Measurements from ENCODE around the gene RBMS3.

The RBMS3 gene

GRCh38 chr3:29940759-29941323, 660.0 kb downstream of the RBMS3 start:
- no peak for DNase-seq (ENCODE audit: low read depth)

DNA sequence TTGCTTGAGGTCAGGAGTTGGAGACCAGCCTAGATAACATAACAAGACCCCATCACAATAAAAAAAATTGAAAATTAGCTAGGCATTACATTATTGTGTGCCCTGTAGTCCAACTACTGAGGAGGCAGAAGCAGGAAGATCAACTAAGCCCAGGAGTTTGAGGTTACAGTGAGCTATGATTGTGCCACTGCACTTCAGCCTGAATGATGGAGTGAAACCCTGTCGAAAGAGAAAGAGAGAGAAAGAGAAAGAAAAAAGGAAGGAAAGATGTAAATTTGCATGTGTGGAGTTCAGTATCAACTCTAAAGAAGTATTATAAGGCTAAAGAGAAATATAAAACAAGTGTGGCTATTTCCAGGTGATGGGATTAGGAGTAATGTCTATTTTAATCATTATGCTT, 661.4 kb downstream of the RBMS3 start:
- no peak for DNase-seq (ENCODE audit: low read depth)

DNA sequence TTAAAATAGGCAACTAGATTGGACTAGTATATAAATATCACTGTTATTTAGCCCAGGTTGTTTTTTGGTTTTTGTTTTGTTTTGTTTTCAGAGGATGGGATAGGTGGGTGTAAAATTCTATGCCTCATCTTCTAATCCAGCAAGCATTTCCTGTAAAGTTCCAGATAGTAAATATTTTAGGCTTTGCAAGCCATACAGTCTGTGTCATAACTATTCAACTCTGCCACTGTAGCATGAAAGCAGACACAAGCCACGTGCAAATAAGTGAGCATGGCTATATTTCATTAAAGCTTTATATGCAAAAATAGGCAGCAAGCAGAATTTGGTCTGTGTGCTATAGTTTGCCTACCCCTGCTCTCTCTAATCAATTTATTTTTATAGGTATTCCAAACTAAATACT, 668.3 kb downstream of the RBMS3 start:
- no peak for DNase-seq (ENCODE audit: low read depth)

DNA sequence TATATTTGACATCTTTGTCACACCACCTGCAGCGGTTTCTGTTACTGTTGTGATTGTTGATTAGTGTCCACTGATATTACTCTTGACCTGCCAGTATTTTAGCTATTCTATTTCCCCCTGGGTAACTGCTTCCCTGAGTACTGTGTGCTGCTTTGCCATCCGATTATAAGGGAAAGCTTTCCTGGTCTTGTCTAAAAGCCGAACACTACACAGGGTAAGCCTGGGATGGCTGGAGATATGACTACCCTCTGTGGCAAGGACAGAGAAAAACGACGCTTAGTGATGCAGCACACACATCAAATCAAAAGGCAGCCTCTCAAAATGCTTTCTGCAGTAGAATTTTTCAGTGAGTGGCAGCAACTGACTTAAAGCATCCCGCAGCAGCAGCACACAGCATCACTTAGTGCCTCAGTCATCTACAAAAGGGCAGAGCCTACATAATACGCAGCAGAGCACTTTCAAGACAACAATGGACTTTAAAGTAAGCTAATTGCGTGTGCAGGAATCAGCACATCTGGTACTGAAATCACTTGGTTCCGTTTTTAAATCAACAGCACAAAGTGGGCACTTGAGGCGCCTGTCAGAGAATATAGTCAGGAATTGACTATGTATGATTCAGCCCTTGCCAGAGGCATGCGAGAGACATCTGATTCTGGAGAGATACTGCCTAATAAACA, 669.2 kb downstream of the RBMS3 start:
- DNase-seq (ENCODE audit: low read depth), result no peak

DNA sequence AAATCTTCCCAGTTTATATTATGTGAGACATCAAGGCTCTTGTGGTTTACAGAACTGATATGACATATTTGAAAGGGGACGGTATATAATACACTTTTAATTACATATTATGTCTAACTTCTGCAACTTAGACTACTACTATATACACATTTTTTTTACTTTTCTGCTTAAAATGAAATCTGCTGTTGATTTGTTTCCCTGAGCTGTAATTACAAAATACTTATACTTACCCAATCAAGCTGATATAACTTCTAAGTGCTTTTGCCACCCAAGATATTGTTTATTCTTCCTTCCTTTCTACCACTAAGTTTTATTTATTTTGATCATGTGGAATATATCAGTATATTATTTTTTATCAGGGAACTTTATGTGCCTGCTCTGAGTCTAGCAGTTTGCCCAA, 671.6 kb downstream of the RBMS3 start:
- no peak for DNase-seq (ENCODE audit: low read depth)

GRCh38 chr3:29955413-29955812, 674.5 kb downstream of the RBMS3 start:
- no peak for DNase-seq (ENCODE audit: low read depth)

DNA sequence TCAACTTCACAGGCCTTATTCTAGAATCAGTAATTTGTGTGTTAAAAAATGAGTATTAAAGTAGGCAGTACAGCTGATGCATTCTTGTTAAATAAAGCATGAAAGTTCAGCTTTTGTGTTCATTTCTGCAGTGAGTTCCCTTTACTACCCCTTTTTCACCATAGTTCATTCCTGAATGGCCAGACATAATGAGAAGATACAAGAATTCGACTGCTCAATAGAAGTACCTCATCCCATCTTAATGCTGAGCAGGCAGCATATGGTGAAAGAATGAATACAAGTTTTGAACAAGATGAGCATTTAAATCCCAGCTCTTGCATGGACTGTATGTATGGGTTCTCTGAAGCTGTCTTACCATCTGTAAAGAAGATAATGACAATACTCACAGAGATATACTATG, 677.9 kb downstream of the RBMS3 start:
- DNase-seq (ENCODE audit: low read depth), result no peak

GRCh38 chr3:29971895-29972294, 691.0 kb downstream of the RBMS3 start:
- no peak for DNase-seq (ENCODE audit: low read depth)

DNA sequence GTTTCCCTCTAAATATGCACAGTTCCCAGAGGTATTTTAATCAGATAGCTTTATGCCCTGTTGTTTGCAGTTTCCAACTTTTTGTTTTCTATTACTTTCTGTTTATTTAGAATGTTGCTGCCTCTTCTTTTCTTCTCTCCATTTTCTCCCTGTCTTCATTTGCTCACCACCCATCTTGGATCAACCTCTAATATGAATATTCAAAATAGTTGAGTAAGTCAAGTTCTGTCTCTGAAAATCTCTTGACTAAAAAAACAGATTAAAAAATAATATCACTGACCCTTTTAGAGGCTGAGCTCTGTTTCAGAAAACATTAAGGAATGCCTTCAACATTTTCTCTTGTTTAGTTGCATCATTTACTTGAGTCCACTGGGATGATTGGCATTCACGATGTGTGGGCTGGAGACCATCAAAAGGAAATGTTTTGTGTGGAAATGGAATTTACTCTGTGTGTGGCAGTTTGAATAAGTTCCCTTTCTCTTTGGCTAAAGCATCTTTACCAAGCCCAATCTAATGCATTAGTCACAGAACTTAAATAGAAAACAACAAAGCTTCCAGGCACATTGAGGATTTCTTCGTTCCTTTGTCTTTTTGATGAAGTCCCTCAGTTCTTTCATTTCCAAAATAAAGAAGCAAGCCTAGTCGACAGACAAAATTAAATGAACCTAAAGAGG, 691.6 kb downstream of the RBMS3 start:
- no peak for DNase-seq (ENCODE audit: low read depth)

GRCh38 chr3:29973763-29974162, 692.9 kb downstream of the RBMS3 start:
- no peak for DNase-seq (ENCODE audit: low read depth)

DNA sequence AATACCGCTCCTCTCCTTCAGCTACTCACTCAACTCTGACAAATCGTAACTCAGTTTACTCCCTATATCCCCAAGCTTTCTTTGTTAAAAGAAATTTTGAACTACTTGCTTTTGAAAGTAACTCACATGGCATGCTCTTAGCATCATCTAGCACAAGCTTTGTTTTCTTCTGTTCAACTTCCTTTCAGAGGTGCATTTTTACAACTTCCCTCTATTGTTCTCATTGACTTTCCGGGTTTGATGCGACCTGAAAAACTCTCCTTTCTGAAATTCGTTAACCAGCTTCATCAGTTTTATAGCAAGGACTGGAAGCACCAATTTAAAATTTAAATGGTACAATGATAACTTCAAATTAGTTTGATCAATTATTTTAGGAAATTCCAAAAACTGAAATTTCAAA, 696.0 kb downstream of the RBMS3 start:
- DNase-seq (ENCODE audit: low read depth), result no peak

- no peak for DNase-seq (ENCODE audit: low read depth)
Observed at GRCh38 chr3:29977360-29977759, 696.5 kb downstream of the RBMS3 start.

DNA sequence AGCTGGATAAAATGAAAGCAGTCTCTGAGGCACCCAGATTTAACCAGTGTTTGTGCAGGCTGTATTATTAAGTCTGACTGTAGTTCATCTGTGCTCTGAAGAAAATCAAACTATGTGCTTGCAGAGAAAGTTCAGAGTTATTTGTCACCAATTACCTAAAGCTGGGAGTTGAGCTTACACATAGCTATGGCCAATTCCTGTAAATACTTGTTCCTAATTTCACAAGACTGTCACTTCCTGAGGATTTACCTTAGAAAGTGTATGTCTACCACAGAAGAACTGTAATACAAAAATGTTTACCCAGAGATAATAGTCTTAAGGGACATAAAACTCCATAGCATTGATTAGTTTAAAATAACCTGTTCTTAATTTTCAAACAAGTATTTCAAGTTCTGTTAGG, 697.2 kb downstream of the RBMS3 start:
- no peak for DNase-seq (ENCODE audit: low read depth)

- DNase-seq (ENCODE audit: low read depth), result no peak
Observed at GRCh38 chr3:29991198-29991597, 710.3 kb downstream of the RBMS3 start.

GRCh38 chr3:30002797-30003196, 721.9 kb downstream of the RBMS3 start:
- no peak for DNase-seq (ENCODE audit: low read depth)

- no peak for DNase-seq (ENCODE audit: low read depth)
Observed at GRCh38 chr3:30003741-30004140, 722.9 kb downstream of the RBMS3 start.

DNA sequence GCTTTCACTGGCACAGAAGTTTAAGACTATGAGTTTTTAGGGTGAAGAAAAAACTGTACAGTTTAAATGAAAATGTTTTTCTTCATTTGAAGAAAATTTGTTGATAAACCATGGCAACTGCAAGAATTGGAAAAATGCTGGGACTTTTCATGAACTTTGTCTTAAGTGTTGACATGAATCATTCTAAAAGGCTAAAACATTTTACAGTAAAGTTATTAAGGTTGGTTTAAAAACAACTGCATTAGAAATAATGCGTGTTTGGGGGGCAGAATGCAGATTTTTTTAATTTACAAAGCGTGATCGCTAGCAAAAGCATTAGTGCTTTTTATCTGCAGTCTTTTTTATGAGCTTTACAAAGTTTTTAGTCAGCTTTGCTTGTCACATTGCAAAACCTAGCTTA, 723.6 kb downstream of the RBMS3 start:
- DNase-seq (ENCODE audit: low read depth), result no peak

GRCh38 chr3:30006111-30006510, 725.2 kb downstream of the RBMS3 start:
- DNase-seq (ENCODE audit: low read depth), result no peak

GRCh38 chr3:30007668-30008067, 726.8 kb downstream of the RBMS3 start:
- no peak for DNase-seq (ENCODE audit: low read depth)

DNA sequence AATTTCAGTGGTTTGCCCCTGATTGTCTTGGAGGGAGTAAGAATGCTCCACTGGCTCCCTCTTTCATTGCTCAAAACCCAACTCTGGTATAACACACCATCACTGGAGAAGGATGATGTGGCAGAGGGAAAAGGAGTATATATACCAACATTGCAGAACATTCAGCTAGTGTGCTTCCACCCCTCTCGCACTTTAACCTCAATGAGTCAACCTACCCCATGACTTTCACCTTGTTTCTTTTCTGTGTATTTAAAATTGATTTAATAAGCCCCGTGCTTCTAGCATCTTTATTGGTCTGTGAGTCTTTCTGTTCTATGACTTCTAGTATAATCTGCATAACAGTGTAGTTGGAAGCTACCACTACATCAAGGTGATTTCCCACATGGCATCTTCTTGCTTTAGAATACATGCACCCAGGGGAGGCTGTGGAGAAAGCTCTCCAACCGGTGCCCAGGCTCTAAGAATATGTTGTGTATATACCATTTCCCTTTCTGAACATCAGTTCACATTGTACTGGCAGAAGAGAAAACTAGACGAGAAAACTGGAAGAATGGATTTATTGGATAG, 730.4 kb downstream of the RBMS3 start:
- DNase-seq (ENCODE audit: low read depth), result no peak

GRCh38 chr3:30012941-30013543, 732.2 kb downstream of the RBMS3 start:
- DNase-seq (ENCODE audit: low read depth), result peak; percentile 57

- DNase-seq (ENCODE audit: low read depth), result no peak
Observed at GRCh38 chr3:30017901-30018300, 737.0 kb downstream of the RBMS3 start.

DNA sequence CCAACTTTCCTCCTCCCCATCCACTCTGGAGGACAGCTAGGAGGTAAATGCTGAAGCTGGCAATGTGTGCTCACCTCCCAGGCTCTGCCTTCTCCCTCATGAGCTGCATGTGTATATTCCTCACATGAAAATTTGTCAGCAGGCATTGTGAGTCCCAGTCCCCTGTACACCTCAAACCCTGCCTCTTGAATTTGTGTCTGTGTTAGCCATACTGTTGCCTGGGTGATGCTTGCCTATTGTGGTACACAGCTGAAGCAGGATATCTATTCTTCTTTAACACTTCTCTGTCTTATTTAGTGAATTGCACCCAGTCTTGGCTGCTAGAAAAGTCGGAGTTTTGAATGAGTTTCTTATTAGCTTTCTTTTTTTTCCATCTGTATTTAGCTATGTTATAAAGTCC, 739.5 kb downstream of the RBMS3 start:
- no peak for DNase-seq (ENCODE audit: low read depth)
